SK-N-SH treated with all-trans-retinoic acid at 6 μM for 48 hours (cell line): ENCODE measurements around the gene SRF.

ENCODE experiments used
- ISL1 ChIP-seq: fragments of 250-450 bp; sonication (Bioruptor Pico); IDR thresholded peaks from 2 replicates; pipeline ENCODE4 v2.1.2; 2022; ENCODE audit warnings: mild to moderate bottlenecking, moderate library complexity
- OSR1 ChIP-seq: fragments of 250-450 bp; sonication (Bioruptor Pico); IDR thresholded peaks from 2 replicates; pipeline ENCODE4 v1.8.0; 2022; ENCODE audit warnings: moderate library complexity, mild to moderate bottlenecking, inconsistent platforms
- RARB ChIP-seq: fragments of 250-450 bp; sonication (Bioruptor Pico); IDR thresholded peaks from 2 replicates; pipeline ENCODE4 v1.8.0; 2021; ENCODE audit warnings: mild to moderate bottlenecking, moderate library complexity
- ZFP3 ChIP-seq: fragments of 250-450 bp; sonication (Bioruptor Pico); IDR thresholded peaks from 2 replicates; pipeline ENCODE4 v1.5.0; 2020; ENCODE audit warnings: mild to moderate bottlenecking, moderate library complexity
- ZFP30 ChIP-seq: fragments of 450-650 bp; formaldehyde crosslinking; IDR thresholded peaks from 2 replicates; pipeline ENCODE4 v1.5.0; 2022; ENCODE audit warnings: mild to moderate bottlenecking, moderate library complexity
- ZNF70 ChIP-seq: fragments of 450-650 bp; formaldehyde crosslinking; IDR thresholded peaks from 2 replicates; pipeline ENCODE4 v1.5.0; 2020; ENCODE audit warnings: mild to moderate bottlenecking, moderate library complexity
- TF ChIP-seq, protein P1 (sequence below): fragments of 250-450 bp; sonication (Bioruptor Pico); IDR thresholded peaks from 2 replicates; pipeline ENCODE4 v1.8.0; 2020; ENCODE audit warnings: mild to moderate bottlenecking, moderate library complexity, borderline replicate concordance
- TF ChIP-seq, protein P2 (sequence below): fragments of 250-450 bp; sonication (Bioruptor Pico); IDR thresholded peaks from 2 replicates; pipeline ENCODE4 v1.8.0; 2021; ENCODE audit warnings: low read depth, mild to moderate bottlenecking, moderate library complexity, borderline replicate concordance
- TF ChIP-seq, protein P3 (sequence below): fragments of 250-450 bp; sonication (Bioruptor Pico); IDR thresholded peaks from 2 replicates; pipeline ENCODE4 v1.5.0; 2020; ENCODE audit warnings: mild to moderate bottlenecking, moderate library complexity

DNA sequence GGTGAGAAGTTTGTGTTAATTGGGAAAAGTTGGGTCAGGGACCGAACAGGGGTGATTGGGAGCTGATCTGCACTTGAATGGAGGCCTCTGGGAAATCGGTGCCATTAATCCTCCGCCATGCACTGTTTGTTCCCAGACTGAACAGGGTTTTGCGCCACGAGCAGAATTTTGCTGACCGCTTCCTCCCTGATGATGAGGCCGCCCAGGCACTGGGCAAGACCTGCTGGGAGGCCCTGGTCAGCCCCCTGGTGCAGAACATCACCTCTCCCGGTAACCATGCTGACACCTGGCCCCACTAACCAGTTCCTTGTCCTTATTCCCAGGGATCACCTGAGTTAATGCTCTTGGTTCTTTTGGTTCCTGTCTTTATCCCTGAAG, 32.6 kb downstream of the SRF start:
- no peak for TF ChIP-seq ZFP3 (CRISPR knock-in tag)
- TF ChIP-seq OSR1 (CRISPR knock-in tag): no peak
- TF ChIP-seq ISL1: no peak
- TF ChIP-seq, protein P1, sequence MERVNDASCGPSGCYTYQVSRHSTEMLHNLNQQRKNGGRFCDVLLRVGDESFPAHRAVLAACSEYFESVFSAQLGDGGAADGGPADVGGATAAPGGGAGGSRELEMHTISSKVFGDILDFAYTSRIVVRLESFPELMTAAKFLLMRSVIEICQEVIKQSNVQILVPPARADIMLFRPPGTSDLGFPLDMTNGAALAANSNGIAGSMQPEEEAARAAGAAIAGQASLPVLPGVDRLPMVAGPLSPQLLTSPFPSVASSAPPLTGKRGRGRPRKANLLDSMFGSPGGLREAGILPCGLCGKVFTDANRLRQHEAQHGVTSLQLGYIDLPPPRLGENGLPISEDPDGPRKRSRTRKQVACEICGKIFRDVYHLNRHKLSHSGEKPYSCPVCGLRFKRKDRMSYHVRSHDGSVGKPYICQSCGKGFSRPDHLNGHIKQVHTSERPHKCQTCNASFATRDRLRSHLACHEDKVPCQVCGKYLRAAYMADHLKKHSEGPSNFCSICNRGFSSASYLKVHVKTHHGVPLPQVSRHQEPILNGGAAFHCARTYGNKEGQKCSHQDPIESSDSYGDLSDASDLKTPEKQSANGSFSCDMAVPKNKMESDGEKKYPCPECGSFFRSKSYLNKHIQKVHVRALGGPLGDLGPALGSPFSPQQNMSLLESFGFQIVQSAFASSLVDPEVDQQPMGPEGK: no peak
- no peak for TF ChIP-seq ZFP30 (CRISPR knock-in tag)
- TF ChIP-seq, protein P2, sequence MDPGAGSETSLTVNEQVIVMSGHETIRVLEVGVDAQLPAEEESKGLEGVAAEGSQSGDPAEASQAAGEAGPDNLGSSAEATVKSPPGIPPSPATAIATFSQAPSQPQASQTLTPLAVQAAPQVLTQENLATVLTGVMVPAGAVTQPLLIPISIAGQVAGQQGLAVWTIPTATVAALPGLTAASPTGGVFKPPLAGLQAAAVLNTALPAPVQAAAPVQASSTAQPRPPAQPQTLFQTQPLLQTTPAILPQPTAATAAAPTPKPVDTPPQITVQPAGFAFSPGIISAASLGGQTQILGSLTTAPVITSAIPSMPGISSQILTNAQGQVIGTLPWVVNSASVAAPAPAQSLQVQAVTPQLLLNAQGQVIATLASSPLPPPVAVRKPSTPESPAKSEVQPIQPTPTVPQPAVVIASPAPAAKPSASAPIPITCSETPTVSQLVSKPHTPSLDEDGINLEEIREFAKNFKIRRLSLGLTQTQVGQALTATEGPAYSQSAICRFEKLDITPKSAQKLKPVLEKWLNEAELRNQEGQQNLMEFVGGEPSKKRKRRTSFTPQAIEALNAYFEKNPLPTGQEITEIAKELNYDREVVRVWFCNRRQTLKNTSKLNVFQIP (CRISPR knock-in tag): no peak
- TF ChIP-seq RARB: no peak
- no peak for TF ChIP-seq ZNF70 (CRISPR knock-in tag)
- TF ChIP-seq, protein P3, sequence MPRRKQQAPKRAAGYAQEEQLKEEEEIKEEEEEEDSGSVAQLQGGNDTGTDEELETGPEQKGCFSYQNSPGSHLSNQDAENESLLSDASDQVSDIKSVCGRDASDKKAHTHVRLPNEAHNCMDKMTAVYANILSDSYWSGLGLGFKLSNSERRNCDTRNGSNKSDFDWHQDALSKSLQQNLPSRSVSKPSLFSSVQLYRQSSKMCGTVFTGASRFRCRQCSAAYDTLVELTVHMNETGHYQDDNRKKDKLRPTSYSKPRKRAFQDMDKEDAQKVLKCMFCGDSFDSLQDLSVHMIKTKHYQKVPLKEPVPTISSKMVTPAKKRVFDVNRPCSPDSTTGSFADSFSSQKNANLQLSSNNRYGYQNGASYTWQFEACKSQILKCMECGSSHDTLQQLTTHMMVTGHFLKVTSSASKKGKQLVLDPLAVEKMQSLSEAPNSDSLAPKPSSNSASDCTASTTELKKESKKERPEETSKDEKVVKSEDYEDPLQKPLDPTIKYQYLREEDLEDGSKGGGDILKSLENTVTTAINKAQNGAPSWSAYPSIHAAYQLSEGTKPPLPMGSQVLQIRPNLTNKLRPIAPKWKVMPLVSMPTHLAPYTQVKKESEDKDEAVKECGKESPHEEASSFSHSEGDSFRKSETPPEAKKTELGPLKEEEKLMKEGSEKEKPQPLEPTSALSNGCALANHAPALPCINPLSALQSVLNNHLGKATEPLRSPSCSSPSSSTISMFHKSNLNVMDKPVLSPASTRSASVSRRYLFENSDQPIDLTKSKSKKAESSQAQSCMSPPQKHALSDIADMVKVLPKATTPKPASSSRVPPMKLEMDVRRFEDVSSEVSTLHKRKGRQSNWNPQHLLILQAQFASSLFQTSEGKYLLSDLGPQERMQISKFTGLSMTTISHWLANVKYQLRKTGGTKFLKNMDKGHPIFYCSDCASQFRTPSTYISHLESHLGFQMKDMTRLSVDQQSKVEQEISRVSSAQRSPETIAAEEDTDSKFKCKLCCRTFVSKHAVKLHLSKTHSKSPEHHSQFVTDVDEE (CRISPR knock-in tag): no peak
